Gastrocnemius medialis (tissue), 4 donors: Measurements from ENCODE around the gene EIF2AK3.

Experiments
- CTCF ChIP-seq, 5 experiments: fragments of 450-650 bp in 3 of 5; fragments of 200-600 bp in 2 of 5; sonication (generic) in 2 of 5; IDR thresholded peaks in 4 of 5; conservative IDR thresholded peaks in 1 of 5; 1 replicate in 4 of 5; 2 replicates in 1 of 5; pipeline ENCODE4 v1.5.1; 2016 to 2019; ENCODE audit warnings: antibody characterized with exemption in 5 of 5, mild to moderate bottlenecking in 3 of 5, moderate library complexity in 3 of 5
- POLR2A ChIP-seq, 2 donors: fragments of 450-650 bp; IDR thresholded peaks; one replicate each; pipeline ENCODE4 v1.6.1; 2017; ENCODE audit warnings: antibody characterized with exemption in 2 of 2, mild to moderate bottlenecking in 2 of 2, moderate library complexity in 2 of 2

GRCh38 chr2:88530081-88530480 is 97.2 kb downstream of the EIF2AK3 start:
- no peak for TF ChIP-seq CTCF (IDR thresholded peaks at IDR 0.05 in 4 of 5, conservative IDR thresholded peaks at IDR 0.05 in 1 of 5)
- TF ChIP-seq POLR2A (IDR thresholded peaks at IDR 0.05) = no peak
